GM19099 (cell line): ENCODE measurements around the gene CYP2U1.

Experiments used
- POLR2A ChIP-seq: IDR thresholded peaks from 3 replicates; pipeline ENCODE4 v1.6.1; 2011; ENCODE audit warnings: low read depth; ENCODE audit not compliant: insufficient read length; ENCODE audit errors: extremely low read depth

The CYP2U1 gene

DNA sequence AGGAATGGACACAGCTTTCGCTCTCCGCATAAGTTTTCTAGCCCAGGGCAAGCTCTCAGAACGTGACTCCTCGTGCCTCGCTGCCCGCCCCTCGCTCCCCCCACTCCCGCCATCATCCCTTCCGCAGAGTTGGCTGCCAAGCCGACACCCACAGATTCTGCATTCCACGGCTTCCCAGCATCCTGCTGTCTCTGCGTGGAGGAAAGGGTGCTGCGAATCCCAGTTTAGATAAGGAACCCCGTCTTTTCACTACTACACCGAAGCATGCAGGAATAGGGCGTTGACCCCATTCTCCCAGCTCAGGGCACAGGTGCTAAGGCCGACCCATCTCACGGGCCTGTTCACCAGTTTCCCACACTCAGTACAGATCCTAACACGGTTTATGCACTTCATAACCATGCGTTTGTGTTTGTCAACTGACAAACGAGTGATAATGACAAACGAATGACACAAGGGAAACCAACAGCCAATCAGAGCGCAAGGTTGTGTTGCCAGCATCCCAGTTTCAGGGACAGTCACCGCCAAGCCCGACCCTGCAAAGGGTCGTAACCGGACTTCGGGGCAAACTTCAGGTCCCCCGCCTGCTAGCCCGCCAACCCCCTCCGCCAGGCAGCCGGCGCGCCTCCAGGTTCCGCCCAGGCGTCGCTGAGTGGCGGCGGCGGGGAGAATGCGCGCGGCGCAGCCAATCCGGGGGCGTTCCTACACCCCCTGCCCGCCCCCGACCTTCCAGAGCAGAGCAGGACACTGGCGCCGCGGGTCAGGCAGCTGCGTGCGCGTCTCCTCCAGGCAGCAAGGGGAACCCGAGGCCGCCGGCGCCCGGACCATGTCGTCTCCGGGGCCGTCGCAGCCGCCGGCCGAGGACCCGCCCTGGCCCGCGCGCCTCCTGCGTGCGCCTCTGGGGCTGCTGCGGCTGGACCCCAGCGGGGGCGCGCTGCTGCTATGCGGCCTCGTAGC is at the start of gene CYP2U1:
CYP2U1 (plus strand) TSS at position 729 of the 954 bp plus-strand sequence; CDS start at position 824, 95 bp downstream.
- peak; percentile 59 for TF ChIP-seq POLR2A

DNA sequence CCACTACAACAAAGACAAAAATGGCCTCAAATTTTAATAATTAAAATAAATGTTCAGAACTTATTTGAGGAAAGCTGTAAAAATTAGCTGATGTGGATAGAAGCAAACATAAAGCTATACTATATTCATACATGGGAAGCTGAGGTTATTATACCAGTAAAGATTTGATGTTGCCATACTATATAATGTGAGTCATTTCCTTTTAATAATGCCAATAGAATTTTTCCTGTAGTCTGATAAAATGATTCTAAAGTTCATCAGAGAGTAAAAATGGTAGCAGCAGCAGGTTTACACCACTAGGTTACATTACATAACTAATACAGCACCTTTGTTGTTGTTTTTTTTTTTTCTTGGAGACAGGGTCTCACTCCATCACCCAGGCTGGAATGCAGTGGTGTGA is 45.5 kb upstream of the CYP2U1 start:
- no peak for TF ChIP-seq POLR2A

DNA sequence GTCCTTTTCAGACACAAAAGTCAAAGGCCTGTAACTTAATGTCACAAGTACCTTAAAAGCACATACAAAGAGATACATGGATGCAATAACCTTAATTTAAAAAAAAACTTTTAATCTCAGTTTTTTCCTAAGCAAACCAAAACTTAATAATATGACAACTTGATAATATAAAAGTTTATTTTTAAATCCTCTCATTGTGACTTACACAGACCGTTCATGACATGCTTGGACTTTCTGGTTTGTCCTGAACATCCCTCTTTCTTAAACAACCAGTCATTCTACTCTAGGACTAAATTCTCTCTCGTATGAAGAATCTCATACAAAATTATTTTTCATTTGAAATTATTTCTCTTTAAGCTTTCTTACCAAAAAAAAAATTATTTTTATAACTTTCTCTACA is 43.1 kb upstream of the CYP2U1 start:
- TF ChIP-seq POLR2A: no peak

DNA sequence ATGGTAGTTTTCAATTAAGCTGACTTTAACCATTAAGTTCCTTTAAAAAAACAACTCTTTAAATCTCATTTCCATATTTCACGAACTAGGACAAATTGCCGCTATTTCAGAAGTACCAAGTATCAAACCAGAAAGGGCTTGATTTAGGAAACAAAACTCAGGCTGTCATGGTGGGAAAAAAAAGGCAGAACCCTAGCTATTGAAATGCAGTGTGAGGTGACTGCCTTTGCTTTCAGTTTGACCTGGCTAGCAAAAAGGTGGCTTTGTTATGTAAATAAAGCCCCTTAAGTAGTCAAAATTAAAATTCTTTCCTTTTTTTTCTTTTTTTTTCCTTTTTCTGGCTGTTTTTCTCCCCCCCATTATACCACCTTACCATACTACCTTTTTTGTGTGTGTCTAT is 40.6 kb upstream of the CYP2U1 start:
- TF ChIP-seq POLR2A: no peak

DNA sequence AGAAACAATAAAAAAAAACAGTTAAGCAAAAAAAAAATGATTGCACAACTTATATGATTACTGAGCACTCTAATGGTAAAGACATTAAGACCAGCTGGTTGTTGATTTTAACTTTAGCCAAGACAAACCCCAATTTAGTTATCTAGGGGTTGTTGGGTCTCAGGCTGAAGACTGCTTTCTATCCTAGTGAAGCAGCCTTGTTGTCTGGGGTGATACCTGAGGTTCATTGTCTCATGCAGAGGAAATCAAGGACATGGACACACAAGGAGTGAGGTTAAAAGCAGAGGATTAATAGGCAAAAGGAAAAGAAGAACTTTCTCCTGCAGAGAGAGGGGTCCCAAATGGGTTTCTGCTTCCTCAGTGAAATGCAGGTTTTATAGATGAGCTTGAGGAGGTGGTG is 40.0 kb upstream of the CYP2U1 start:
- TF ChIP-seq POLR2A: no peak

DNA sequence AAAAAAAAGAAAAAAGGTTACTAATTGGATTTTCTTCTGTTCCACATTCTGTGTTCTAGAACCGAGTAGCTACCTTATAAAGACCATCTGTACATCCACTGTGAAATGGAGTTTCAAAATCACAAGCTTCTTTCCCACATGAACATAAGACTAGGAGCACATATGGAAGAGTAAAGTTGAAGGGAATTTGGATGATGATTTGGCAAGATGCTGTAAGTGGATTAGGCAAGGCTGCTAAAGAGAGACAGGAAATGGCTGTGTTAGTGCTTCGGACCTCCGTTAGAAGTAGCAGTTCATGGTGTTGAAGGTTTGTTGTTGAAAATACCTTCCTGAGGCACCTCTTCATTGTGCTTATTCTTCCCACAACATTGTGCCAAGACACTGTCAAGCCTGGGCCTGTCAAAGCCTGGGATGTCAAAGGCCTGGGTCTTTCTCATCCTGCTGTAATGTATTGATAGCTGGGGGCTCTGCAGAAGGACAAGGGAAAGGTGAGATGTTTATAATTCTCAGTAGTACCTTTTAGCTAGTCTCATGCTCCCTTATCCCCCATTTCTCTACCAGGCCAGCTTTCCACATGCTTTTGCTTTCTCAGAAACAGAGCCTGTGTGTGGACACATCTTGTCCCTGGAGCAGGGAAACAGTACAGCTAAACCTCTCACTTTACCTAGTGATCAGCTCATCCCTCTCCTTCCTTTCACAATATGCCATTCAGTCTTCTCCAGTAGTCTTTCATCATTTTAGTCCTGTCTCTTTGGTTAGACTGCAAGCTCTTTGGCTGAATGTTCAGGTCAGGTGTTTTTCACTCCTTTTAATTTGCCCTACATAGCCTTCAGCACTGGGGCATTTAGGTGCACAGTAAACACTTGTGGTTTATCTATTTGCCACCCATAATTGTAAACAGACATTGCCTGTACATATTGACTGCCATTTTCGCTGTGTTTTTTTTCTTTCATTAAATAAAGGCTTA is 37.9 kb upstream of the CYP2U1 start:
- no peak for TF ChIP-seq POLR2A

DNA sequence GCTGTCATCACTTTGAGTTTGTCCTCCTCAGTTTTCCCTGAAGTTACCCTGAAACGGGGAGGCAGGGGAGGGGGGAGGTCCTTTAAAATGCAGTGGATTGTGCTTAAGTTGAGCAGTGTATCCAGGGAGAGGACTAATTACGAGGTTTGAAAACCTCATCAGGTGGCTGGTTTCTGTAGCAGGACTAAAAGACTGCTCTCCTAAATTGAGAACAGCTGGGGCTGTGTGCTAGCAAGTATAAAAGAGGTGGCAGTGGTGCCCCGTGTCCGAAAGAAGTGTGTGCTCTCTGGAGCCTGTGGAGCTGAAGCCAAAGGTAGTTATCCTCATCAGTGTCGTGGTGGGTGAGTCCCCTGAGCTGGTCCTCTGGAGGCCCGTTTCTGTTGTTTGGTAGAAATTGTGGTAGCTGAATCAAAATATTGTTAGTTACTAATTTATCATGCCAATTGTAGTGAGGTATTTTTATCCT is 37.2 kb upstream of the CYP2U1 start:
- TF ChIP-seq POLR2A: no peak

DNA sequence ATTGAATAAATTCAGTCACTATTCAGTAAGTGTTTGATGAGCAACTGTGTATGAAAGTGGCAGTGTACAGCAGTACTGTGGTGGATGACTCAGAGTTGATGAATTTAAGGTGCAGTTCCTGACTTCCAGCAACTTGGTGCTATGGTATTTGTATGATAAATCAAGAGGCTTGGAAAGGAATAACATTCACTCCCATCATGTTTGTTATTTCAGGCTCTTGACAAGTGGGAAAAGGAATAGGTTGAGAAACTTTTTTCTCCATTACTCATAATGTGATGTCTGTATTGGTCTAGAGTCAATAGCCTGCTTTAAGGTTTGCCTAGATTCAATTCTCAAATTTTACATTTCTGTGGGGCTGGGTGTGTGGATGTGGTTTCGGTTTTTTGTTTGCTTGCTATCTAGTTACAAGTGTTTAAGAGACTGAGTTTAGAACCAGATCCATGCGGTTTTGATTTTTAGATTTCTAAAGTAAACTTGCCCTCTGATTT is 35.1 kb upstream of the CYP2U1 start:
- no peak for TF ChIP-seq POLR2A

DNA sequence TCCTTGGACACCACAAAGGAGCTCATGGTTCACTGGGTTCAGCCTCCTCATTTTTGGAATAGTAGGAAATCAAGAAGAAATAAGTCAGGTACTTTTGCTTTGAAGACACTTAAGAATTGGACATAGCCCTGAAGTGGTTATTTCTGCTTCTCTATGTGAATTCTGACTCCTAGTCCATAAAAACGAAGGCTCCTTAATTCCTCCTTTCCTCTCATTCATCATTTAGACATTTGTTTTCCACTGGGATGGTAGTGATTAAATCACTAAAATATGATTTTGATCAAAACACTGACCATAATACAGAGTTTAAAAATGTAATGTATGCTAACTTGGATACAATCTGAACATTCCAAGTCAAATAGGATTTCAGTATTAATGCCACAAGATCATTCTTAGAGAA is 34.7 kb upstream of the CYP2U1 start:
- no peak for TF ChIP-seq POLR2A

DNA sequence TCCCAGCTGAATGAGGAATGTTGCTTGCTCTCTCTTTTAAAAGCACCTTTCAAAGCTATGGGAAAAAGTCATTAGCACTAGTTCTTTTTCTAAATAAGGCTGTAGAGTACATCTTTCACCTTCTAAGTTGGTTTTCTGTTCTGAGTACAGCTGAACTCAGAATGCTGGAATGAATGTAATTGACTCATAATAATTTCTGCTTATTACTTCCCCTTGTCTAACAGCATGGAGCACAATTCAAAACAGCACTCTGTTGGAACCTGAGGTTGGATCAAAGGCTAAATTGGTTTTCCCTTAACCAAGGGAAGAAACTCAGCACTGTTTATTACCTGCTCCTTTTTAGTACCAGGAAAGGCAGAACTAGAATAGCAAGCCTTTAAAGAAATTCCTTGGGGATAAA is 33.5 kb upstream of the CYP2U1 start:
- no peak for TF ChIP-seq POLR2A

DNA sequence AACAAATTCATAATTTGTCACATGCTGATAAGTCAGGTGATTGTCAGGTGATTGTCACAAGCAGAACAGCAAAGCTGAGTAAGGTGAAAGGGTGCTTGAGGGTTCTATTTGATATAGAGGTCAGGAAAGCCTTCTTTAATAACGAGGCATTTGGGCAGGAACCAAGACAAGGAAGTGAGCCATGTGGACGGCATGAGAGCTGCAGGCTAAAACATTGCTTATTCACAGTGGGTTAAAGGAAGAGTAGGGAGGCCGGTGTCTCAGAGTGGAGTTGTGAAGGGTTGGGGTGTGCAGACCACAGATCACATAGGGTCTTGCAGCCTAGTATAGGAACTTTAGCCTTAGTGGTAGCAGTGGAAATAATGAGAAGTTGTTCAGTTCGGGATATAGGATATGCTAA is 31.3 kb upstream of the CYP2U1 start:
- no peak for TF ChIP-seq POLR2A

DNA sequence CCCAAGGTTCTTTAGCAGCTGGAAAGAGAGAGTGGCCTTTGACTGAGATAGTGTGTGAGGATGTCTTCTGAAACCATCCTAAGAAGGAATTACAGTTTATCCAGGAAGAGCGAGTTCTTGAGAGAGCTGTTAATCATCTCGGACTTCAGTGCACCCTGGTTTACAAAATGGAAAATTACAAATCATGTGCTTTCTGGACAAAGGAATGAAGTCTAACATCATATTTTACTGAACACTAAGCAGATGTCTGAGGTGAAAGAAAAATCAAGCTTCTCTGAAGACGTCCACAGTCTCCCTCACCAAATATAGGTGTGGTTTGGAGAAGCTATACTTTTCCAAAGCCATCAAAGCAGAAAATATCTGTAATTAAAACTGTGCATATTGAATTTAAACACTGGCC is 30.8 kb upstream of the CYP2U1 start:
- no peak for TF ChIP-seq POLR2A

DNA sequence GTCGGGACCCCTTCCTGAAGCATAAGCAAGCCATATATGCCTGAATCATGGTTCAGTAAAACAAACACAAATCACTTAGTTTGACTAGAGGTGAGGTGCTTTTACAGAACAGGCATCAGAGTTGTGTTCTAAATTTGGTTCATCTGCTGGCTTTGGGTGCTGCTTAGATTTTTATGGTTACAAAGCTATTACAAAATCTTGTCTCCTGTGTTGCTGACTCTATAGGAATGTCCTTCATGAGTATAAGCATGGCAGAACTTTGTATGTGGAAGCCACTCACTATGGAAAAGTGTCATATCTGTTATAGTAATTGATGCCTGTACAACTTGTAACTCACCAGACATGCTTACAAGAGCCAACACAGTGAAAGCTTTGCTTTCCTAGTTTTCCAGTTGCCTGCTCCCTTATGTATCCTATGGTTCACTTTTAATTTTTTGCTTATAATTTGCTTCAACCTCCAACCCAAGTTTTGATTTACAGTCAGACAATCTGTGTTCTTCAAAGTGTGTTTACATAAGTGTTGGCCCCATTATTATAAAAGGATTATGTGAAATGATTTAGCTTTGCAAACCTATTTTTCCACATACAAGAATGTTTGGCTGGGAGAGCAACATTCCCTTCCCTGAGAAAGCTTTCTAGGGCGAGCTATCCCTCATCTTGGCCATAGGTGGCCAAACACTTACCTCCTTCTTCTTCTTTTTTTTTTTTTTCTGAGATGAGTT is 30.0 kb upstream of the CYP2U1 start:
- no peak for TF ChIP-seq POLR2A

DNA sequence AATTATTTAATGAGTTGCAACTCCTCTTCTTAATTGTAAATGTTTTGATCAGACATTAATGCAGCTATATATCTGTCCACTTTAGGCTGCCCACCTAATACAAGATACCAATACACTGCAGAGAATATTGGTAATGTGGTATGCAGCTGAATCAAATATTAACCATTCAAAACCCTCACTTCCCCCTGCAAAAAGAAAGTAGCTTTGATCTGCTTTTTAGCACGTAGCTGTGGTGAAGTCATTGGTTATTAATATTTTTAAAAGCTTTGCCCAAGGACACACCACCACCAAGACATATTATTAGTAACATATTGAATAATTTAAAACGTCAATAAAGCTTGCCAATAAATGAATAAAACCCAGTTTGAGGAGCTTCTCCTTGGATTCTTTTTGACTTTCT is 28.6 kb upstream of the CYP2U1 start:
- TF ChIP-seq POLR2A: no peak

DNA sequence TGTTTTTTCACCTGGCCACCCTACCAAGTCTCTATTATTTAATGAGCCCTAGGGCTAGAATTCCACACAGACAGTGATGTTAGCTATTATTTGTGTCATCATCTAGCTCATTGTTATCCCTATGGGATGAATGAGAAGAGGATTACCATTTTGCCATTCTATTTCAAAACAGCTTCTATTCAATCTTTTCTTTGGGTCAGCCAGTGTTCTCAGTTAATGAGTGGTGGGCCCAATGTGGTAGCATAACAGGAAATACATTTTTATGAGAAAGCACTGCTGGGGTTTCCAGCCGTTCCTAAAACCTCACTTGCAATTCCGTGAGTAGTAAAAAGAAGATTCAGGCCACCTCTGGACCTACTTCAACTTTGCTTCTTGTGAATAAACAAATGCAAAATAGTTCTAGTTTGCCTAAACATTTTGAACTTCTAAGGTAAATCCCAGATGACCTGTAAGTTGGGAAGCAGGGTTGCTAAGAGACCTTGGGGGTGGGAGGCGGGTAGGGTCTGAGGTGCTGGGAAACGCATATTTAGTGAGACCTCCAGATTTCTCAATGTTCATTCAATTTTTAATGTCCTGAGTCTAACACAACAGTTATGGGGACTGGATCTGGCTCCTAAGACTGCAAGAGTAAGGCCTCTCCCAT is 24.8 kb upstream of the CYP2U1 start:
- no peak for TF ChIP-seq POLR2A

DNA sequence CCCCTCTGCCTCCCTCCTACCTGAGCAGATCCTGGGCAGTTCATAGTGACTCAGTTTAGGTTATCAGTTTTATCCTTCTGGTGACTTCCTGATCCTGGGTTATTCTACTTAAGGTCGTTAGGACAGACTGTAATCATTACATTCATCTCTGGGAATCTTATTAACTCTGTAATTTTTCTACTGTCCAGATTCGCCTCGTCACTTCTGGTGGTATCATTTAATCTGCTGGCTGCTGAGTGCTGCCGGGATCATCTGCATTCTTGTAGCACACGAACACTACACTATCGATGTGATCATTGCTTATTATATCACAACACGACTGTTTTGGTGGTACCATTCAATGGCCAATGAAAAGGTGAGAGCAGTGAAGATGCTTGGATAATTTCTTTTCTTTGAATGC is 23.0 kb upstream of the CYP2U1 start:
- no peak for TF ChIP-seq POLR2A
